ENCODE measurements around the gene NFATC3. TPM values are rescaled to one million over a fixed set of nuclear protein-coding genes. Genes with fewer than 3 reads are reported as not detected.

NFATC3 gene
- total and polyA plus RNA-seq, 2 of the 8 experiments (the other 6 are each of a cell fraction or from before 2014, with no cell fraction given) = 17.6 to 34.5 TPM

DNA sequence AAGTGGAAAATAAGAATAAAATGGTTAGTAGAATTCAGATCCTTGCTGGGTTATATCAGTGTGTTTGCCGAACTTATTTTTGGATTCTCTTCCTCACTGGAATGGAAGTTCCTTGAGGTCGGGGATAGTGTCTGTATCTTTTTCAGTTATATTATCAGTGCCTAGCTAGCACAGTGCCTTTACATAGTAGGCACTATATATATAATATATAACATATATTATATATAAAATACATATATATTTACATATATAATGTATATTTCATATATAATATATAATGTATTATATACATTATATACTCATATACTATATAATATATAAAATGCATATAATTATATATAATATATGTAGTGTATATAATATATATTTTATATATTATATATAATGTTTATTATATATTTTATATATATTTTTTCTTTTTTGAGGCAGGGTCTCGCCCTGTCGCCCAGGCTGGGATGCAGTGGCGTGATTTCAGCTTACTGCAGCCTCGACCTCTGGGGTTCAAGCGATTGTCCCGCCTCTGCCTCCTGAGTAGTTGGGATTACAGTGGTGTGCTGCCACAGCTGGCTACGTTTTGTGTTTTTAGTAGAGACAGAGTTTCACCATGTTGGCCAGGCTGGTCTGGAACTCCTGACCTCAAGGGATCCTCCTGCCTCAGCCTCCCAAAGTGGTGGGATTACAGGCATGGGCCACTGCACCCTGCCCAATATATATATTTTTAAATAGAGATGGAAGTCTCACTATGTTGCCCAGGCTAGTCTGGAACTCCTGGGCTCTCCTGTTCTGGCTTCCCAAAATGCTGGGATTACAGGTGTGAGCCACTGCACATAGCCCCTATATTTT lies 3.2 kb downstream of the NFATC3 start:
- H3K36me3 ChIP-seq (ENCODE audit: control insufficient read depth in 2 of 4, insufficient read depth in 4 of 4, low read length in 3 of 4) = no peaks in the 10 kb centered on the region
- peaks cover 4 to 74% of the 10 kb centered on the region in 2 experiments for H3K79me2 ChIP-seq (ENCODE audit: control insufficient read depth in 1 of 2, insufficient read depth in 2 of 2, low read length in 2 of 2)
- H2AK5ac ChIP-seq (ENCODE audit: low read depth, low read length) = no peak overlapping the region
- H3K23ac ChIP-seq (ENCODE audit: insufficient read length) = no peak overlapping the region
- H2BK12ac ChIP-seq (ENCODE audit: low read depth, low read length) = no peak overlapping the region
- H3K27ac ChIP-seq (ENCODE audit: low read depth, low read length) = no peak overlapping the region
- ChIA-PET CTCF (ENCODE audit: partially characterized antibody) (interaction anchor here (0.6 to 0.9 kb wide), 3 partner anchors 82 to 349 kb away, joined by 3 read pairs; no protein-coding TSS in a partner anchor), POLR2A (ENCODE audit: partially characterized antibody) (no interaction called here)
- no peak for DNase-seq (ENCODE audit: low read depth in 1 of 2, low spot score in 2 of 2)
- WGBS, 2 experiments (ENCODE audit: extremely low coverage in 1 of 2, insufficient coverage in 1 of 2, insufficient read length in 1 of 2, insufficient replicate concordance in 2 of 2, low coverage in 1 of 2, low lambda C conversion rate in 2 of 2, missing lambda C conversion rate in 1 of 2) = 84% methylated on average over 9 of the region's 9 CpGs; no CpG with 5 or more reads in 1 of the 2 experiments
- H4K8ac ChIP-seq (ENCODE audit: extremely low read depth, insufficient read depth, low read length) = no peak overlapping the region
- peaks cover 2 to 4% of the 10 kb centered on the region in 2 experiments for H4K20me1 ChIP-seq (replicated peaks in 1 of 2; ENCODE audit: control insufficient read depth in 1 of 2, insufficient read depth in 2 of 2, low read length in 2 of 2)
- H3K9ac ChIP-seq (replicated peaks in 1 of 4; ENCODE audit: extremely low read depth in 1 of 4, low read depth in 3 of 4, low read length in 3 of 4) = no peak overlapping the region
- no peak overlapping the region for H2BK120ac ChIP-seq (replicated peaks; ENCODE audit: low read depth, low read length)
- no peak for FAIRE-seq
- H3K4me2 ChIP-seq (ENCODE audit: insufficient read depth in 1 of 2, low read depth in 2 of 2, low read length in 2 of 2) = no peak overlapping the region
- no peak overlapping the region for H2AFZ ChIP-seq (ENCODE audit: low read length)
- H4K5ac ChIP-seq (ENCODE audit: insufficient read length, low read depth, low read length) = no peak overlapping the region
- H3K23me2 ChIP-seq (ENCODE audit: low read depth, low read length) = peaks cover 10% of the 10 kb centered on the region
- no peak overlapping the region for H2BK20ac ChIP-seq (ENCODE audit: low read length)
- peaks cover 2 to 12% (median 6%) of the 10 kb centered on the region in 4 experiments; a peak in 6 of 7 replicates for H3K4me1 ChIP-seq (replicated peaks in 1 of 4; ENCODE audit: control insufficient read depth in 3 of 4, insufficient read depth in 4 of 4, low read length in 3 of 4)
- peaks cover 4% of the 10 kb centered on the region; the same call in 1 of the 2 replicates for H3K79me1 ChIP-seq (ENCODE audit: low read depth, low read length)
- no peak overlapping the region for H2BK15ac ChIP-seq (ENCODE audit: low read length)
- H3K9me3 ChIP-seq (ENCODE audit: insufficient read depth in 2 of 2, low read depth in 1 of 2, low read length in 1 of 2) = no peaks in the 10 kb centered on the region
- H3K56ac ChIP-seq (replicated peaks; ENCODE audit: insufficient read length, low read depth, low read length) = no peak overlapping the region
- no peak overlapping the region for H2BK5ac ChIP-seq (ENCODE audit: low read depth, low read length)
- no peak overlapping the region for H4K91ac ChIP-seq (replicated peaks; ENCODE audit: insufficient read length, low read length)
- no peak overlapping the region for H3K18ac ChIP-seq (ENCODE audit: extremely low read depth, low read length)
- H3K4me3 ChIP-seq (ENCODE audit: extremely low read depth in 1 of 4, insufficient read depth in 2 of 4, low read depth in 3 of 4, low read length in 4 of 4) = no peak overlapping the region
- H3K27me3 ChIP-seq (replicated peaks in 1 of 4; ENCODE audit: control insufficient read depth in 3 of 4, extremely low read depth in 1 of 4, insufficient read depth in 3 of 4, low read length in 3 of 4) = no peaks in the 10 kb centered on the region
- no peak overlapping the region for H3K4ac ChIP-seq (replicated peaks; ENCODE audit: insufficient read length, low read depth, low read length)
- H3K14ac ChIP-seq (ENCODE audit: insufficient read length) = no peak overlapping the region
- TF ChIP-seq CBX8 (IDR thresholded peaks at IDR 0.05; ENCODE audit: borderline replicate concordance, low read depth, low read length) (no peak), KDM5A (IDR thresholded peaks at IDR 0.05; ENCODE audit: low read length) (no peak), GABPA (IDR thresholded peaks at IDR 0.05; ENCODE audit: borderline replicate concordance, insufficient read depth, low read length) (no peak), RNF2 (IDR thresholded peaks at IDR 0.05; ENCODE audit: borderline replicate concordance, low read depth, low read length, missing control alignments, poor library complexity, severe bottlenecking) (no peak), YY1 (IDR thresholded peaks at IDR 0.05; ENCODE audit: low read depth, low read length) (no peak), RXRA (IDR thresholded peaks at IDR 0.05; ENCODE audit: insufficient read depth, low read depth, low read length) (no peak), SP4 (IDR thresholded peaks at IDR 0.05; ENCODE audit: low read length) (no peak), HDAC2 (IDR thresholded peaks at IDR 0.05; ENCODE audit: borderline replicate concordance in 1 of 2, low read depth in 2 of 2, low read length in 2 of 2) (no peak), JUN (IDR thresholded peaks at IDR 0.05; ENCODE audit: low read depth, low read length) (no peak), CREB1 (IDR thresholded peaks at IDR 0.05) (no peak), EZH2 (IDR thresholded peaks at IDR 0.05; ENCODE audit: low read depth, low read length, severe bottlenecking) (no peak), CBX5 (IDR thresholded peaks at IDR 0.05; ENCODE audit: low read depth, low read length) (no peak)

Measured in H1 (cell line).